ENCODE results near the gene CELSR3.

CELSR3 gene

GRCh38 chr3:48684054-48684349 is 21.3 kb upstream of the CELSR3 start:
- no peak for DNase-seq (ENCODE audit: low read depth)
- no peak for TF ChIP-seq CTCF (IDR thresholded peaks at IDR 0.05; ENCODE audit: control insufficient read depth, extremely low read depth, insufficient read depth)
- peak overlapping the region; percentile 98 for H3K4me3 ChIP-seq (ENCODE audit: low read depth, low read length)

- no peak for TF ChIP-seq CTCF (IDR thresholded peaks at IDR 0.05; ENCODE audit: control insufficient read depth, extremely low read depth, insufficient read depth)
- no peak overlapping the region for H3K4me3 ChIP-seq (ENCODE audit: low read depth, low read length)
- no peak for DNase-seq (ENCODE audit: low read depth)
These were observed 20.1 kb upstream of the CELSR3 start for GRCh38 chr3:48682786-48683185.

- no peak overlapping the region for H3K4me3 ChIP-seq (ENCODE audit: low read depth, low read length)
- TF ChIP-seq CTCF (IDR thresholded peaks at IDR 0.05; ENCODE audit: control insufficient read depth, extremely low read depth, insufficient read depth) = no peak
- no peak for DNase-seq (ENCODE audit: low read depth)
These were observed 19.4 kb upstream of the CELSR3 start for GRCh38 chr3:48681974-48682610.

- no peak for DNase-seq (ENCODE audit: low read depth)
- no peak overlapping the region for H3K4me3 ChIP-seq (ENCODE audit: low read depth, low read length)
- TF ChIP-seq CTCF (IDR thresholded peaks at IDR 0.05; ENCODE audit: control insufficient read depth, extremely low read depth, insufficient read depth) = no peak
These were observed 18.8 kb upstream of the CELSR3 start for GRCh38 chr3:48681541-48681880.

- TF ChIP-seq CTCF (IDR thresholded peaks at IDR 0.05; ENCODE audit: control insufficient read depth, extremely low read depth, insufficient read depth) = no peak
- H3K4me3 ChIP-seq (ENCODE audit: low read depth, low read length) = no peak overlapping the region
- no peak for DNase-seq (ENCODE audit: low read depth)
These were observed 18.3 kb upstream of the CELSR3 start for GRCh38 chr3:48680811-48681540.

- TF ChIP-seq CTCF (IDR thresholded peaks at IDR 0.05; ENCODE audit: control insufficient read depth, extremely low read depth, insufficient read depth) = no peak
- no peak for DNase-seq (ENCODE audit: low read depth)
- H3K4me3 ChIP-seq (ENCODE audit: low read depth, low read length) = no peak overlapping the region
These were observed 17.0 kb upstream of the CELSR3 start for GRCh38 chr3:48679411-48680391.
